Type B pancreatic cell (in vitro differentiated cells): ENCODE measurements around the gene CHST10. TPM values are rescaled to one million over a fixed set of nuclear protein-coding genes. Genes with fewer than 3 reads are reported as not detected.
A peak's percentile ranks its signal among the peaks of the same experiment; 100 is the strongest.

ENCODE experiments used
- DNase-seq: peaks from one replicate; pipeline ENCODE4 v3.0.0; 2021; ENCODE audit warnings: mixed read lengths; ENCODE audit not compliant: unreplicated experiment; ENCODE audit errors: extremely low spot score
- H3K27ac Mint-ChIP-seq: 2 replicates; pipeline ENCODE4 v1.8.0; 2021; ENCODE audit warnings: mild to moderate bottlenecking, mixed read lengths
- H3K27me3 Mint-ChIP-seq: 2 replicates; pipeline ENCODE4 v1.8.0; 2021; ENCODE audit warnings: mixed read lengths
- H3K36me3 Mint-ChIP-seq: 2 replicates; pipeline ENCODE4 v1.8.0; 2021; ENCODE audit warnings: mixed read lengths
- H3K4me1 Mint-ChIP-seq: one replicate; pipeline ENCODE4 v1.8.0; 2021; ENCODE audit warnings: mixed read lengths; ENCODE audit not compliant: unreplicated experiment
- H3K4me3 Mint-ChIP-seq: 2 replicates; pipeline ENCODE4 v1.8.0; 2021; ENCODE audit warnings: mild to moderate bottlenecking, mixed read lengths
- H3K9me3 Mint-ChIP-seq: 2 replicates; pipeline ENCODE4 v1.8.0; 2021; ENCODE audit warnings: mixed read lengths
- CTCF ChIP-seq: fragments of 200-600 bp; sonication (generic); conservative IDR thresholded peaks from 2 replicates; pipeline ENCODE4 v1.5.0; 2021; ENCODE audit warnings: antibody characterized with exemption, mild to moderate bottlenecking
- total RNA-seq: library from RNA; stranded (reverse); gene quantifications from 2 replicates; pipeline ENCODE4 v1.2.1, GENCODE V29; 2021; ENCODE audit warnings: low replicate concordance

The CHST10 gene
- total RNA-seq, 1 donor from 2014 or later, result 26.9 TPM

GRCh38 chr2:100390001-100390940, 27.2 kb downstream of the CHST10 start:
- H3K27ac Mint-ChIP-seq, result no peak overlapping the region
- TF ChIP-seq CTCF, result no peak

GRCh38 chr2:100388703-100389102, 28.8 kb downstream of the CHST10 start:
- TF ChIP-seq CTCF, result no peak
- Mint-ChIP-seq H3K36me3 (peaks cover 8% of the 10 kb centered on the region), H3K4me1 (peaks cover 6% of the 10 kb centered on the region), H3K9me3 (no peaks in the 10 kb centered on the region), H3K27me3 (no peaks in the 10 kb centered on the region), H3K4me3 (no peak overlapping the region), H3K27ac (no peak overlapping the region)
- no peak for DNase-seq

More at GRCh38 chr2:100390001-100390940, 27.2 kb downstream of the CHST10 start:
- no peak for DNase-seq
- Mint-ChIP-seq H3K9me3 (no peaks in the 10 kb centered on the region), H3K27me3 (no peaks in the 10 kb centered on the region), H3K36me3 (peaks cover 8% of the 10 kb centered on the region), H3K4me1 (peaks cover 6% of the 10 kb centered on the region), H3K4me3 (no peak overlapping the region)

GRCh38 chr2:100383954-100384353, 33.5 kb downstream of the CHST10 start:
- Mint-ChIP-seq H3K27ac (no peak overlapping the region), H3K9me3 (no peaks in the 10 kb centered on the region), H3K27me3 (no peaks in the 10 kb centered on the region), H3K36me3 (peaks cover 6% of the 10 kb centered on the region), H3K4me3 (no peak overlapping the region), H3K4me1 (peaks cover 5% of the 10 kb centered on the region)
- no peak for TF ChIP-seq CTCF
- DNase-seq, result no peak

GRCh38 chr2:100383306-100383705, 34.2 kb downstream of the CHST10 start:
- DNase-seq, result no peak
- no peak for TF ChIP-seq CTCF
- Mint-ChIP-seq H3K9me3 (no peaks in the 10 kb centered on the region), H3K27ac (no peak overlapping the region), H3K4me1 (no peaks in the 10 kb centered on the region), H3K36me3 (no peaks in the 10 kb centered on the region), H3K27me3 (no peaks in the 10 kb centered on the region), H3K4me3 (no peak overlapping the region)

GRCh38 chr2:100381240-100381639, 36.2 kb downstream of the CHST10 start:
- Mint-ChIP-seq H3K4me3 (no peak overlapping the region), H3K36me3 (no peaks in the 10 kb centered on the region), H3K27me3 (no peaks in the 10 kb centered on the region), H3K4me1 (no peaks in the 10 kb centered on the region), H3K9me3 (no peaks in the 10 kb centered on the region), H3K27ac (no peak overlapping the region)
- peak; percentile 79 for DNase-seq
- TF ChIP-seq CTCF, result peak; percentile 92
